HG02759 (cell line): Measurements from ENCODE around the gene CCNO.

Source experiments
- ATAC-seq: cut with Tn5 transposase; IDR thresholded peaks from one replicate; pipeline ENCODE4 v1.9.1; 2021; ENCODE audit warnings: mild to moderate bottlenecking, moderate library complexity; ENCODE audit not compliant: unreplicated experiment

CCNO gene

GRCh38 chr5:55222985-55223811 is 10.2 kb downstream of the CCNO start:
- ATAC-seq, result no peak

GRCh38 chr5:55222092-55222984 is 11.1 kb downstream of the CCNO start:
- ATAC-seq, result no peak

DNA sequence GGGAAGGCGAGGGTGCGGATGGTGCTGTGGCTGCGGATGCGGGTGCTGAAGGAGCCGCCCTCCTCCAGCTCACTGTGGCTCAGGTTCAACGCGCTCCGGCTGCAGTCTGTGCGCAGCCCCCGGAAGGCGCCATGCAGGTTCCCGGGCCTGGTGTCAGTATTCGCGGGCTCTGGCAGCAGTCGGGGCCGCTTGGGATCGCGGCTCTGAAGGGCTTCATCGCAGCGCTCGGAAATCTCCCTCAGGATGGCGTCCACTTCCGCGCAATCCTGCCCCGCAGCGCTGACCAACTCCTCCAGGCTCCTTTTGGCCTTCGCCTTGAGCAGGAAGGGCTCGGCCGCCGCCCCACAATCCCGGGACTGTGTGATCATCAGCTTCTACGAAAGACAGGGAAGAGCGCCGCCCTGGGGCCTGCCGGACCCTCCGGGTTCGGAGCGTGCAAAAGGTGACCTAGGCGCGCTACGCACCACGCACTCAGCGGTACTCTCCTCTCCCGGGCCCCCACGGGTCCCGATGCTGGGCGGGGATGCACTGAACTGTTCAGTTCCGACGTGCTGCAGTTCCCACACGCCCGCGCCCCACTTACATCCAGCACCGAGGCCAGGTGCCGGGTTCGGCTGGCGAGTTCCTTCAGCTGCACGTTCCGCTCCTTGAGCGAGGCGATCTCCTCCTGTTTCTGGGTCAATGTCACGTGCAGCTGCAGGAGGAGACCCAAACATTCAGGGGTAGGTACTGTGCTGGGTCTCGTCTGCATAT is 12.8 kb downstream of the CCNO start:
- ATAC-seq, result no peak

- ATAC-seq, result no peak
Observed at GRCh38 chr5:55219770-55220169, 13.6 kb downstream of the CCNO start.

GRCh38 chr5:55218967-55219366 is 14.4 kb downstream of the CCNO start:
- ATAC-seq, result no peak

DNA sequence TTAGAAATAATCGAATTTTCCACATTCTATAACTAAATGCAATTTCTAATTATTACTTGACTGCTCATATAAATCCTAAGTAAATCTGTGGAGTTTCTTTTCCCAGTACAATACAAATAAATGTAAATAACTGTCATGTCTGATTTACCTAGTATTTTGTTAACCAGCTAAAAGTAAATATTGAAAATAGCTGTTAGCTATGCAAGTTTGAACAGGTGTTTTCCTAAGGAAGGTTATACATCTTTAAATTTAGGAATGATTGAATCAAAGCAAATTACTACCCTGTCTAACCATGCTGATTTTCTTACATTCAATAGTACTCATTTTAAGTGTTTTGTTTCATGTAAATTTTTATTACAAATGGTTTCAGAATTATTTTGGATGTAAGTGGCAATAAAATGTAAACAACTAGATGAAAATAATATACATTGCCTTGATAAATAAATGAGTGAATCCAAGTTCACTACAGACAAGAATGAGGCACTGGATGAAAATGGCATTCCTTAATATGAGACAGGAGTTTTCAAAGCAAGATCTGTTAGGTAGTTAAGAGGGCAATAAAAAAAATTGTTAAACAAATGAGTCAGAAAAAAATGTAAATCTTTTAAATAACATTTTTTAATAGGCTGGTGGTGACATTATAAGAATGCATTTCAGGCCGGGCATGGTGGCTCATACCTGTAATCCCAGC is 22.1 kb downstream of the CCNO start:
- no peak for ATAC-seq

GRCh38 chr5:55205001-55205400 is 28.4 kb downstream of the CCNO start:
- ATAC-seq, result no peak

DNA sequence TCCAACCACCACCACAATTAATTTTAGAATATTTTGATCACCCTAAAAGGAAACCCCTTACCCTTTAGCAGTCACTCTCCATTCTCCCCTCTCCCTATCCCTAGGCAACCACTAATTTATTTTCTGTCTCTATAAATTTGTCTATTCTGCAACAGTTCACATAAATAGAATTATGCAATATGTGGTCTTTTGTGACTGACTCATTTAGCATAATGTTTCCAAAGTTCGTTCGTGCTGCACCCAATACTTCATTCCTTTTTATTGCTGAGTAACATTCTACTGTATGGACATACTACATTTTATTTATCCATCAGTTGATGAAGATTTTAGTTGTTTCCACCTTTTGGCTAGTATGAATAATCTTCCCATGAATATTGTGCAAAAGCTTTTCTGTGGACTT is 42.2 kb downstream of the CCNO start:
- no peak for ATAC-seq

- no peak for ATAC-seq
Observed at GRCh38 chr5:55188656-55189540, 44.5 kb downstream of the CCNO start.

DNA sequence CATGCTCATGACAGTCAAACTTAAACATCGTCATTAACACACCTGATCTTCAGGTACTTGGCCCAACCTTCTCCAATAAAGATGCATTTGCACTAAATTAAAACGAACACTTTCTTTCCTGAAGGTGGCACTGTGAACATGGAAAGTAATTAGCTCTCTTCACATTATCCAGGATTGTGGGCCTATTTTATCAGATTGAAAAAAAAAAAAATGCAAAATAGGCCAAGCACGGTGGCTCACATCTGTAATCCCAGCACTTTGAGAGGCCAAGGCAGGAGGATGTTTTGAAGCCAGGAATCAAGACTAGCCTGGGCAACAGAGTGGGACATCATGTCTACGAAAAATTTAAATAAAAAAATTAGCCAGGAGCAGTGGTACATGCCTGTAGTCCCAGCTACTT is 46.0 kb downstream of the CCNO start:
- no peak for ATAC-seq
